ENCODE results near the gene FAM120A. TPM values are rescaled to one million over a fixed set of nuclear protein-coding genes. Genes with fewer than 3 reads are reported as not detected.

Gene FAM120A
- total RNA-seq, 4 donors from 2014 or later: 44.4 to 94.7 (median 72.3) TPM

- ATAC-seq (no peak), DNase-seq (no peak)
- H3K27ac ChIP-seq: no peak overlapping the region
- in situ Hi-C loops (cut with MboI; ENCODE audit: low sequenced_read_pairs in 4 of 4): loop anchor here (25.0 kb wide), 3 partner anchors 95 to 395 kb away; partner anchors contain the start of genes FAM120A (in 1 of the 4) and FAM120AOS (in 1 of the 4)
- peaks cover 0 to 79% of the 10 kb centered on the region in 2 donors for H3K36me3 ChIP-seq
- no peak for TF ChIP-seq POLR2A (IDR thresholded peaks at IDR 0.05)
- TF ChIP-seq, protein P1, sequence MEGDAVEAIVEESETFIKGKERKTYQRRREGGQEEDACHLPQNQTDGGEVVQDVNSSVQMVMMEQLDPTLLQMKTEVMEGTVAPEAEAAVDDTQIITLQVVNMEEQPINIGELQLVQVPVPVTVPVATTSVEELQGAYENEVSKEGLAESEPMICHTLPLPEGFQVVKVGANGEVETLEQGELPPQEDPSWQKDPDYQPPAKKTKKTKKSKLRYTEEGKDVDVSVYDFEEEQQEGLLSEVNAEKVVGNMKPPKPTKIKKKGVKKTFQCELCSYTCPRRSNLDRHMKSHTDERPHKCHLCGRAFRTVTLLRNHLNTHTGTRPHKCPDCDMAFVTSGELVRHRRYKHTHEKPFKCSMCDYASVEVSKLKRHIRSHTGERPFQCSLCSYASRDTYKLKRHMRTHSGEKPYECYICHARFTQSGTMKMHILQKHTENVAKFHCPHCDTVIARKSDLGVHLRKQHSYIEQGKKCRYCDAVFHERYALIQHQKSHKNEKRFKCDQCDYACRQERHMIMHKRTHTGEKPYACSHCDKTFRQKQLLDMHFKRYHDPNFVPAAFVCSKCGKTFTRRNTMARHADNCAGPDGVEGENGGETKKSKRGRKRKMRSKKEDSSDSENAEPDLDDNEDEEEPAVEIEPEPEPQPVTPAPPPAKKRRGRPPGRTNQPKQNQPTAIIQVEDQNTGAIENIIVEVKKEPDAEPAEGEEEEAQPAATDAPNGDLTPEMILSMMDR (IDR thresholded peaks at IDR 0.05 in 4 of 5, conservative IDR thresholded peaks at IDR 0.05 in 1 of 5): no peak
- H3K4me1 ChIP-seq: no peaks in the 10 kb centered on the region
- intact Hi-C loops (cut with DNase I; ENCODE audit: low total_unique reads): no loop called here
- no peaks in the 10 kb centered on the region for H3K27me3 ChIP-seq
- no peak overlapping the region for H3K4me3 ChIP-seq
- H3K9me3 ChIP-seq: no peaks in the 10 kb centered on the region
These were observed 106.1 kb downstream of the FAM120A start for GRCh38 chr9:93557366-93558137.

DNA sequence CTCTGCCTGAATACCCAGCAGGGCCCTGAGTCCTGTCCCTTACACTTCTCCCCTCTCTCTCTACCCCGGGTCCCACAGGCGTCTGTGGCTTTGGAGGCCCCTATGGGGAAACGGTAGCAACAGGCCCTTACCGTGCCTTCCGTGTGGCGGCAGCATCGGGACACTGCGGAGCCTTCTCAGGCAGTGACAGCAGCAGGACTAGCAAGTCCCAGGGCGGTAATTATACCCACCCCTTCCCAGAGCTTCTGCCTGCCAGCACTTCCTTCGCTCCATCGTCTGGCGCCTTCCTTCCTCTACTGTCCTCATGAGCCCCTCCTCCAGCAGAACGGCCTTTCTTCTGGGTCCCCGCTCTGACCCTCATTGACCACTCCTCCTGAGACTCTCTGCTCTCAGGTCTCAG lies 107.0 kb downstream of the FAM120A start:
- H3K36me3 ChIP-seq: peaks cover 0 to 81% of the 10 kb centered on the region in 2 donors
- H3K4me3 ChIP-seq: no peak overlapping the region
- DNase-seq: no peak
- TF ChIP-seq, protein P1 (IDR thresholded peaks at IDR 0.05 in 4 of 5, conservative IDR thresholded peaks at IDR 0.05 in 1 of 5): no peak
- TF ChIP-seq POLR2A (IDR thresholded peaks at IDR 0.05): no peak
- ATAC-seq: no peak
- no peaks in the 10 kb centered on the region for H3K4me1 ChIP-seq
- H3K27me3 ChIP-seq: no peaks in the 10 kb centered on the region
- intact Hi-C loops (cut with DNase I; ENCODE audit: low total_unique reads): no loop called here
- H3K27ac ChIP-seq: no peak overlapping the region
- in situ Hi-C loops (cut with MboI; ENCODE audit: low sequenced_read_pairs in 4 of 4): loop anchor here (25.0 kb wide), 3 partner anchors 96 to 396 kb away; partner anchors contain the start of genes FAM120A (in 1 of the 4) and FAM120AOS (in 1 of the 4)
- H3K9me3 ChIP-seq: no peaks in the 10 kb centered on the region

DNA sequence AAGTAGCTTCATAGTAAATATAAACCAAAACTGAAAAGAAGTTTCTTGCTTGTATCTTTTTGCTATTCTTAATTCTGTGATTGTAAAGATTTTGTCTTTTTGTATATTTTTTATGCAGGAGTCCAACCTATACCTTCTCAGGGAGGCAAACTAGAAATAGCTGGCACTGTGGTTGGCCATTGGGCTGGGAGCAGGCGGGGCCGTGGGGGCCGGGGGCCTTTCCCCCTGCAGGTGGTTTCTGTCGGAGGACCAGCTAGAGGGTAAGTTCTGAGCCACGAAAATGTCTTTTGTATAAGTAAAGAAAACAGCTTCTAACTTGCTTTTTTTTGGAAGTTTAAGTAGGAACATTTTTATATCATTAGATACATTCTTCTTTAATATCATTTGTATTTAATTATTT lies 109.5 kb downstream of the FAM120A start:
- Histone ChIP-seq H3K27me3 (no peaks in the 10 kb centered on the region), H3K36me3 (peaks cover 0 to 86% of the 10 kb centered on the region in 2 donors), H3K9me3 (no peaks in the 10 kb centered on the region), H3K27ac (no peak overlapping the region), H3K4me1 (peaks cover 0 to 2% of the 10 kb centered on the region in 2 donors), H3K4me3 (no peak overlapping the region)
- intact Hi-C loops (cut with DNase I; ENCODE audit: low total_unique reads) (no loop called here), in situ Hi-C loops (cut with MboI; ENCODE audit: low sequenced_read_pairs in 4 of 4) (loop anchor here (10.0 to 25.0 kb wide), 4 partner anchors 99 to 399 kb away; partner anchors contain the start of genes FAM120A (in 3 of the 4) and FAM120AOS (in 3 of the 4))
- no peak for DNase-seq
- TF ChIP-seq, protein P1 (IDR thresholded peaks at IDR 0.05 in 4 of 5, conservative IDR thresholded peaks at IDR 0.05 in 1 of 5): no peak
- no peak for TF ChIP-seq POLR2A (IDR thresholded peaks at IDR 0.05)
- ATAC-seq: no peak

DNA sequence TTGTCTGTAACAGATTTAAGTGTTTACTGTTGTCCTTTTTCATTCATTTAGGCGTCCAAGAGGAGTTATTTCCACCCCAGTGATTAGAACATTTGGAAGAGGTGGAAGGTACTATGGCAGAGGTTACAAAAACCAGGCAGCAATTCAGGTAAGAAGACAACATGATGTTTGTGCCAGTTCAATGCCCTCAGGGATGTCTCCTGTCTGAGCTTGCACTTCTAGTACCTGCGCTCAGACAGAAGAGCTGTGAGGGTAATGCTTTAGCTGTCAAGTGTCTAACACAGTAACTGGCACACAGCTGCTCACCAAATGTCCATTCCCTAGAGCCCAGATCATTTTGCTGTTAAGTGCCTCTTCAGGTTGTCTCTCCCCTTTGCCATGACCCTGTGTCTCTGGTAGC lies 110.7 kb downstream of the FAM120A start:
- Histone ChIP-seq H3K27me3 (no peaks in the 10 kb centered on the region), H3K4me3 (no peak overlapping the region), H3K9me3 (no peaks in the 10 kb centered on the region), H3K36me3 (peaks cover 0 to 77% of the 10 kb centered on the region in 2 donors), H3K27ac (no peak overlapping the region), H3K4me1 (peaks cover 4 to 7% of the 10 kb centered on the region in 2 donors)
- in situ Hi-C loops (cut with MboI; ENCODE audit: low sequenced_read_pairs in 4 of 4) (loop anchor here (10.0 to 25.0 kb wide), 4 partner anchors 100 to 400 kb away; partner anchors contain the start of genes FAM120A (in 3 of the 4) and FAM120AOS (in 3 of the 4)), intact Hi-C loops (cut with DNase I; ENCODE audit: low total_unique reads) (no loop called here)
- no peak for TF ChIP-seq POLR2A (IDR thresholded peaks at IDR 0.05)
- TF ChIP-seq, protein P1 (IDR thresholded peaks at IDR 0.05 in 4 of 5, conservative IDR thresholded peaks at IDR 0.05 in 1 of 5): no peak
- ATAC-seq (no peak), DNase-seq (no peak)
